DND-41 (cell line): ENCODE results near the gene INMT.

Experiments used
- EZH2 ChIP-seq: IDR thresholded peaks from 3 replicates; pipeline ENCODE4 v1.6.1; 2012; ENCODE audit warnings: borderline replicate concordance, low read depth, mild to moderate bottlenecking, moderate library complexity, low read length, inconsistent platforms; ENCODE audit not compliant: severe bottlenecking
- TF ChIP-seq, protein P1 (sequence below): IDR thresholded peaks from 2 replicates; pipeline ENCODE4 v1.5.1; 2012; ENCODE audit warnings: borderline replicate concordance, low read length, moderate library complexity, mild to moderate bottlenecking; ENCODE audit not compliant: poor library complexity, severe bottlenecking; ENCODE audit errors: extremely low read depth

DNA sequence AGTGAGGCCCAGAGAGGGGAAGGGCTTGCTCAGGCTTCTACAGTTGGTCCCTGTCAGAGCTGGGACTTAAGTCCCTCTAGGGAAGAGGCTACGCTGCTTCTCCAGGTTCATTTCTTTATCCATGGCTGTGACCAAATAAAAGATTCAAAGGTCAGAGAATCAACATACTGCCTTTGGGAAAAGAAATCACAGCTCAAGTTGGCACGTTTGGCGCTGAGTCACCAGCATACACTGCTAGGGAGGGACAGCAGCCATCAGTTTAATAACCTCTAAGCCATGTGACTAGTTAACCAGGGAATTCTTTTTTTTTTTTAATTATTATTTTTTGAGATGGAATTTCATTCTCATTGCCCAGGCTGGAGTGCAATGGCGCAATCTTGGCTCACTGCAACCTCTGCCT, 41.3 kb upstream of the INMT start:
- TF ChIP-seq, protein P1, sequence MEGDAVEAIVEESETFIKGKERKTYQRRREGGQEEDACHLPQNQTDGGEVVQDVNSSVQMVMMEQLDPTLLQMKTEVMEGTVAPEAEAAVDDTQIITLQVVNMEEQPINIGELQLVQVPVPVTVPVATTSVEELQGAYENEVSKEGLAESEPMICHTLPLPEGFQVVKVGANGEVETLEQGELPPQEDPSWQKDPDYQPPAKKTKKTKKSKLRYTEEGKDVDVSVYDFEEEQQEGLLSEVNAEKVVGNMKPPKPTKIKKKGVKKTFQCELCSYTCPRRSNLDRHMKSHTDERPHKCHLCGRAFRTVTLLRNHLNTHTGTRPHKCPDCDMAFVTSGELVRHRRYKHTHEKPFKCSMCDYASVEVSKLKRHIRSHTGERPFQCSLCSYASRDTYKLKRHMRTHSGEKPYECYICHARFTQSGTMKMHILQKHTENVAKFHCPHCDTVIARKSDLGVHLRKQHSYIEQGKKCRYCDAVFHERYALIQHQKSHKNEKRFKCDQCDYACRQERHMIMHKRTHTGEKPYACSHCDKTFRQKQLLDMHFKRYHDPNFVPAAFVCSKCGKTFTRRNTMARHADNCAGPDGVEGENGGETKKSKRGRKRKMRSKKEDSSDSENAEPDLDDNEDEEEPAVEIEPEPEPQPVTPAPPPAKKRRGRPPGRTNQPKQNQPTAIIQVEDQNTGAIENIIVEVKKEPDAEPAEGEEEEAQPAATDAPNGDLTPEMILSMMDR: no peak
- no peak for TF ChIP-seq EZH2
